H9 (cell line): ENCODE results near the gene ARPP21. TPM values are rescaled to one million over a fixed set of nuclear protein-coding genes. Genes with fewer than 3 reads are reported as not detected.

Experiments
- DNase-seq: peaks from one replicate; pipeline ENCODE4 v3.0.0-alpha.2; 2017
- H2AFZ ChIP-seq: one replicate; pipeline ENCODE4 v1.6.1; 2013; ENCODE audit warnings: mild to moderate bottlenecking, low read length, control low read depth, moderate library complexity
- H2AK5ac ChIP-seq: 2 replicates; pipeline ENCODE4 v1.6.1; 2013; ENCODE audit warnings: low read length, control low read depth, mixed read lengths; ENCODE audit not compliant: insufficient read length
- H2BK120ac ChIP-seq: one replicate; pipeline ENCODE4 v1.6.1; 2013; ENCODE audit warnings: low read depth, mild to moderate bottlenecking, low read length, control low read depth, inconsistent platforms; ENCODE audit not compliant: poor library complexity, severe bottlenecking
- H2BK12ac ChIP-seq: 2 replicates; pipeline ENCODE4 v1.6.1; 2013; ENCODE audit warnings: low read length, control low read depth, mixed read lengths, low read depth; ENCODE audit not compliant: insufficient read length
- H2BK15ac ChIP-seq: 2 replicates; pipeline ENCODE4 v1.6.1; 2013; ENCODE audit warnings: low read depth, low read length, control low read depth
- H2BK20ac ChIP-seq: one replicate; pipeline ENCODE4 v1.6.1; 2013; ENCODE audit warnings: low read depth, mild to moderate bottlenecking, low read length, control low read depth, inconsistent platforms; ENCODE audit not compliant: poor library complexity, severe bottlenecking
- H2BK5ac ChIP-seq: 2 replicates; pipeline ENCODE4 v1.6.1; 2013; ENCODE audit warnings: low read length, control low read depth, mixed read lengths; ENCODE audit not compliant: insufficient read length
- H3K14ac ChIP-seq: 2 replicates; pipeline ENCODE4 v1.6.1; 2013; ENCODE audit warnings: low read length, control low read depth; ENCODE audit not compliant: insufficient read depth
- H3K18ac ChIP-seq: 2 replicates; pipeline ENCODE4 v1.6.1; 2013; ENCODE audit warnings: low read depth, mild to moderate bottlenecking, mixed read lengths, low read length, control low read depth; ENCODE audit not compliant: insufficient read length
- H3K23ac ChIP-seq: 2 replicates; pipeline ENCODE4 v1.6.1; 2013; ENCODE audit warnings: low read length, control low read depth, mixed read lengths, low read depth; ENCODE audit not compliant: insufficient read length
- H3K23me2 ChIP-seq: 2 replicates; pipeline ENCODE4 v1.6.1; 2013; ENCODE audit warnings: low read depth, mild to moderate bottlenecking, mixed read lengths, low read length, control low read depth; ENCODE audit not compliant: insufficient read length, poor library complexity, severe bottlenecking
- H3K27ac ChIP-seq: 2 replicates; pipeline ENCODE4 v1.5.1; 2013; ENCODE audit warnings: low read length, control low read depth, mixed read lengths, low read depth; ENCODE audit not compliant: insufficient read length
- H3K27me3 ChIP-seq: 2 replicates; pipeline ENCODE4 v1.6.1; 2013; ENCODE audit warnings: low read length, control low read depth, inconsistent platforms; ENCODE audit not compliant: insufficient read depth
- H3K4ac ChIP-seq: 2 replicates; pipeline ENCODE4 v1.6.1; 2013; ENCODE audit warnings: low read depth, mild to moderate bottlenecking, control low read depth, inconsistent platforms, low read length, moderate library complexity
- H3K4me1 ChIP-seq: 2 replicates; pipeline ENCODE4 v1.6.1; 2013; ENCODE audit warnings: low read length, control low read depth, inconsistent platforms; ENCODE audit not compliant: insufficient read depth
- H3K4me2 ChIP-seq: 2 replicates; pipeline ENCODE4 v1.6.1; 2013; ENCODE audit warnings: low read length, control low read depth, mixed read lengths; ENCODE audit not compliant: insufficient read length, insufficient read depth
- H3K56ac ChIP-seq: 2 replicates; pipeline ENCODE4 v1.6.1; 2013; ENCODE audit warnings: low read depth, mild to moderate bottlenecking, mixed read lengths, low read length, control low read depth; ENCODE audit not compliant: insufficient read length
- H3K79me1 ChIP-seq: 2 replicates; pipeline ENCODE4 v1.6.1; 2013; ENCODE audit warnings: low read depth, mild to moderate bottlenecking, moderate library complexity, low read length, control low read depth, inconsistent platforms; ENCODE audit not compliant: insufficient read depth, poor library complexity, severe bottlenecking
- H3K79me2 ChIP-seq: 2 replicates; pipeline ENCODE4 v1.6.1; 2013; ENCODE audit warnings: low read length, control low read depth, inconsistent platforms; ENCODE audit not compliant: insufficient read depth
- H3K9ac ChIP-seq: 2 replicates; pipeline ENCODE4 v1.6.1; 2013; ENCODE audit warnings: low read length, control low read depth, mixed read lengths; ENCODE audit not compliant: insufficient read length; ENCODE audit errors: extremely low read depth
- H3K9me3 ChIP-seq: one replicate; pipeline ENCODE4 v1.6.1; 2013; ENCODE audit warnings: low read depth, low read length, inconsistent platforms; ENCODE audit not compliant: control insufficient read depth
- H3T11ph ChIP-seq: one replicate; pipeline ENCODE4 v1.6.1; 2013; ENCODE audit warnings: mild to moderate bottlenecking, low read length, control low read depth, inconsistent platforms
- H4K20me1 ChIP-seq: one replicate; pipeline ENCODE4 v1.6.1; 2013; ENCODE audit not compliant: control insufficient read depth, insufficient read length, insufficient read depth
- H4K5ac ChIP-seq: 2 replicates; pipeline ENCODE4 v1.6.1; 2013; ENCODE audit warnings: low read depth, mild to moderate bottlenecking, mixed read lengths, low read length, control low read depth; ENCODE audit not compliant: insufficient read length
- H4K8ac ChIP-seq: replicated peaks from 2 replicates; pipeline ENCODE4 v1.6.1; 2013; ENCODE audit warnings: low read length, control low read depth, mixed read lengths, low read depth; ENCODE audit not compliant: insufficient read length
- H4K91ac ChIP-seq: 2 replicates; pipeline ENCODE4 v1.6.1; 2013; ENCODE audit warnings: low read depth, mild to moderate bottlenecking, moderate library complexity, mixed read lengths, low read length, control low read depth; ENCODE audit not compliant: insufficient read length
- H3K27ac Mint-ChIP-seq, 3 experiments: 2 replicates in 2 of 3; 3 replicates in 1 of 3; pipeline ENCODE4 v1.8.0; 2020 to 2021; ENCODE audit warnings: mixed read lengths in 3 of 3, mild to moderate bottlenecking in 1 of 3, moderate library complexity in 1 of 3
- H3K27me3 Mint-ChIP-seq: 2 replicates; pipeline ENCODE4 v1.8.0; 2021; ENCODE audit warnings: low read depth, mild to moderate bottlenecking, moderate library complexity, mixed read lengths
- H3K36me3 Mint-ChIP-seq, 3 experiments: 2 replicates in 2 of 3; 3 replicates in 1 of 3; pipeline ENCODE4 v1.8.0; 2020 to 2021; ENCODE audit warnings: low read depth in 3 of 3, mixed read lengths in 3 of 3; ENCODE audit not compliant: insufficient read depth in 1 of 3
- H3K4me1 Mint-ChIP-seq, 2 experiments: 2 replicates each; pipeline ENCODE4 v1.8.0; 2020; ENCODE audit warnings: mixed read lengths in 2 of 2
- H3K4me3 Mint-ChIP-seq, 2 experiments: 2 replicates in 1 of 2; 3 replicates in 1 of 2; pipeline ENCODE4 v1.8.0; 2020 to 2021; ENCODE audit warnings: mild to moderate bottlenecking in 2 of 2, mixed read lengths in 2 of 2, moderate library complexity in 1 of 2
- H3K9me3 Mint-ChIP-seq, 2 experiments: 2 replicates in 1 of 2; 3 replicates in 1 of 2; pipeline ENCODE4 v1.8.0; 2020; ENCODE audit warnings: mild to moderate bottlenecking in 2 of 2, mixed read lengths in 2 of 2, moderate library complexity in 1 of 2
- WGBS: extraction: QIAGEN DNeasy Blood & Tissue Kit; methylation state at CpG from one replicate; pipeline ENCODE4 v1.1.7; 2013; ENCODE audit warnings: missing lambda C conversion rate, low lambda C conversion rate, mixed read lengths; ENCODE audit not compliant: insufficient read length; ENCODE audit errors: extremely low coverage; 5-methylcytosine and 5-hydroxymethylcytosine counted together
- total RNA-seq: library from RNA; stranded (reverse); gene quantifications from 2 replicates; pipeline ENCODE4 v1.2.1, GENCODE V29; 2021
- TF ChIP-seq, protein P1 (sequence below): fragments of 200-600 bp; sonication (generic); conservative IDR thresholded peaks from 3 replicates; pipeline ENCODE4 v1.8.0; 2021; ENCODE audit warnings: antibody characterized with exemption, mild to moderate bottlenecking

Gene ARPP21
- total RNA-seq, 1 experiment from 2014 or later: not detected

DNA sequence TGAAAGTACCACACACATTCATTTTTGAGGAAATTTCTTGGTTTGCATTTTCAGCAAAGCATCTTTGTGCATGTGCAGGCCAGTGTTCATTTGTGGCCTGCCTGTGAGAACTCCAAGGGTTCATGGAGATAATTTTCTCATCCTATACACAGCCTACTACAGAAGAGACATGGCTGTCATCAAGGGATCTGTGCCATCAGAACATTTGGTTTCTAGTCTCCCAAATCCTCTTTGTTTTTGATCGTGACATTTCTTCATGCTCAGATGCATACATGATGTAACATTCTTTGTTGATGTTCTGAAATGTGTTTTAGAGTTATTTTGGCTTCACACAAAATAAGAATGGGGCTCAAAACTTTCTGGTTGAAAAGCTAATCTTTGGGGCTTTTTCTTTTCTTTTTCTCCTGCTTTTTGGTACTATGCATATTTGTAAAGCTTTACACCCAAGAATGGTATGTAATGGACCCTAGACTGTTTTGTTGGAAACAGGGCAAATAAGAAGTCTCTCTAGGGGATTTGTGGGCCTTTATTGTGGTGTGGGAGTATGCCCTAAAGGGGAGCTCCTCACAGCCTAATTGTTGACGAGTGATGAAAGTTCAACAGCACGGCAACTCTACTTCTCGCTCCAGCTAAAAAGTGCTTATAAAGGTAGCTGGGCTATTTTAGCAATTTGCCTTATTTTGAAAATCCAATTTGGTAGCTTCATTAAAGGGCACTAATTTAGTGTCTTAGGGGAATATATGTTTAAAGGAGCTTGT lies 3.2 kb upstream of the ARPP21 start:
- TF ChIP-seq, protein P1, sequence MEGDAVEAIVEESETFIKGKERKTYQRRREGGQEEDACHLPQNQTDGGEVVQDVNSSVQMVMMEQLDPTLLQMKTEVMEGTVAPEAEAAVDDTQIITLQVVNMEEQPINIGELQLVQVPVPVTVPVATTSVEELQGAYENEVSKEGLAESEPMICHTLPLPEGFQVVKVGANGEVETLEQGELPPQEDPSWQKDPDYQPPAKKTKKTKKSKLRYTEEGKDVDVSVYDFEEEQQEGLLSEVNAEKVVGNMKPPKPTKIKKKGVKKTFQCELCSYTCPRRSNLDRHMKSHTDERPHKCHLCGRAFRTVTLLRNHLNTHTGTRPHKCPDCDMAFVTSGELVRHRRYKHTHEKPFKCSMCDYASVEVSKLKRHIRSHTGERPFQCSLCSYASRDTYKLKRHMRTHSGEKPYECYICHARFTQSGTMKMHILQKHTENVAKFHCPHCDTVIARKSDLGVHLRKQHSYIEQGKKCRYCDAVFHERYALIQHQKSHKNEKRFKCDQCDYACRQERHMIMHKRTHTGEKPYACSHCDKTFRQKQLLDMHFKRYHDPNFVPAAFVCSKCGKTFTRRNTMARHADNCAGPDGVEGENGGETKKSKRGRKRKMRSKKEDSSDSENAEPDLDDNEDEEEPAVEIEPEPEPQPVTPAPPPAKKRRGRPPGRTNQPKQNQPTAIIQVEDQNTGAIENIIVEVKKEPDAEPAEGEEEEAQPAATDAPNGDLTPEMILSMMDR: no peak
- no peak overlapping the region for H3K56ac ChIP-seq
- no peak overlapping the region for H2BK120ac ChIP-seq
- H3K14ac ChIP-seq: no peak overlapping the region
- H4K20me1 ChIP-seq: no peaks in the 10 kb centered on the region
- H2AFZ ChIP-seq: no peak overlapping the region
- H2BK15ac ChIP-seq: no peak overlapping the region
- Mint-ChIP-seq H3K9me3 (peaks cover 6 to 12% of the 10 kb centered on the region in 2 experiments), H3K4me3 (no peak overlapping the region), H3K36me3 (peaks cover 0 to 3% (median 0%) of the 10 kb centered on the region in 3 experiments; a peak in 1 of 7 replicates), H3K27ac (no peak overlapping the region), H3K27me3 (peaks cover 54% of the 10 kb centered on the region), H3K4me1 (peaks cover 9 to 13% of the 10 kb centered on the region in 2 experiments)
- H3T11ph ChIP-seq: no peak overlapping the region
- no peak for DNase-seq
- no peak overlapping the region for H4K5ac ChIP-seq
- H3K4me2 ChIP-seq: no peak overlapping the region
- H3K18ac ChIP-seq: no peak overlapping the region
- H3K4me1 ChIP-seq: no peaks in the 10 kb centered on the region
- no peak overlapping the region for H2BK20ac ChIP-seq
- H2BK5ac ChIP-seq: no peak overlapping the region
- no peak overlapping the region for H2BK12ac ChIP-seq
- no peak overlapping the region for H3K23ac ChIP-seq
- no peak overlapping the region for H3K27ac ChIP-seq
- H3K79me1 ChIP-seq: no peaks in the 10 kb centered on the region
- no peak overlapping the region for H3K9ac ChIP-seq
- H4K8ac ChIP-seq: no peak overlapping the region
- H3K79me2 ChIP-seq: no peaks in the 10 kb centered on the region
- H3K9me3 ChIP-seq: no peaks in the 10 kb centered on the region
- no CpG with 5 or more reads among the region's 4 CpGs for WGBS
- H4K91ac ChIP-seq: no peak overlapping the region
- no peak overlapping the region for H2AK5ac ChIP-seq
- H3K27me3 ChIP-seq: peaks cover 28% of the 10 kb centered on the region
- peaks cover 7% of the 10 kb centered on the region for H3K23me2 ChIP-seq
- no peak overlapping the region for H3K4ac ChIP-seq
